Mesenchymal stem cell (in vitro differentiated cells and primary cell): ENCODE measurements around the gene MARCHF3.

Experiments
- DNase-seq: peaks from one replicate; pipeline ENCODE4 v3.0.0-alpha.2; 2013
- H2AFZ ChIP-seq: one replicate; pipeline ENCODE4 v1.6.1; 2013; ENCODE audit warnings: low read depth, mild to moderate bottlenecking, control low read depth, inconsistent platforms, low read length, moderate library complexity
- H2AK5ac ChIP-seq: 2 replicates; pipeline ENCODE4 v1.6.1; 2013; ENCODE audit warnings: low read length, moderate library complexity, mild to moderate bottlenecking, inconsistent platforms; ENCODE audit not compliant: severe bottlenecking
- H2BK120ac ChIP-seq: one replicate; pipeline ENCODE4 v1.6.1; 2013; ENCODE audit warnings: low read depth, mild to moderate bottlenecking, inconsistent platforms, low read length, moderate library complexity
- H2BK12ac ChIP-seq, 2 experiments: one replicate each; pipeline ENCODE4 v1.6.1; 2013; ENCODE audit warnings: inconsistent platforms in 2 of 2, low read length in 2 of 2, mild to moderate bottlenecking in 2 of 2, moderate library complexity in 2 of 2, control low read depth in 1 of 2
- H2BK15ac ChIP-seq: one replicate; pipeline ENCODE4 v1.6.1; 2013; ENCODE audit warnings: mild to moderate bottlenecking, low read depth, inconsistent platforms; ENCODE audit not compliant: poor library complexity, severe bottlenecking
- H2BK5ac ChIP-seq: 2 replicates; pipeline ENCODE4 v1.6.1; 2013; ENCODE audit warnings: low read depth, mild to moderate bottlenecking, low read length, control low read depth, inconsistent platforms; ENCODE audit not compliant: poor library complexity, severe bottlenecking
- H3K14ac ChIP-seq, 2 experiments: one replicate each; pipeline ENCODE4 v1.6.1; 2013; ENCODE audit warnings: inconsistent platforms in 2 of 2, low read length in 2 of 2, control low read depth in 1 of 2, mild to moderate bottlenecking in 1 of 2, moderate library complexity in 1 of 2
- H3K18ac ChIP-seq, 2 experiments: one replicate each; pipeline ENCODE4 v1.6.1; 2013; ENCODE audit warnings: inconsistent platforms in 2 of 2, low read length in 2 of 2, control low read depth in 1 of 2, low read depth in 1 of 2, mild to moderate bottlenecking in 1 of 2
- H3K23ac ChIP-seq, 2 experiments: one replicate each; pipeline ENCODE4 v1.6.1; 2013; ENCODE audit warnings: inconsistent platforms in 2 of 2, low read length in 2 of 2, mild to moderate bottlenecking in 2 of 2, moderate library complexity in 2 of 2, control low read depth in 1 of 2
- H3K27ac ChIP-seq: 2 replicates; pipeline ENCODE4 v1.5.1; 2013; ENCODE audit warnings: mild to moderate bottlenecking, moderate library complexity, low read length, control low read depth, inconsistent platforms; ENCODE audit not compliant: poor library complexity, severe bottlenecking
- H3K27me3 ChIP-seq, 2 experiments: 2 replicates each; pipeline versions ENCODE4 v1.6.1 to v1.7.0; 2013; ENCODE audit warnings: low read length in 2 of 2, mild to moderate bottlenecking in 2 of 2, moderate library complexity in 2 of 2, control low read depth in 1 of 2, inconsistent platforms in 1 of 2; ENCODE audit not compliant: control insufficient read depth in 1 of 2, insufficient read depth in 1 of 2
- H3K36me3 ChIP-seq, 2 experiments: 2 replicates each; pipeline versions ENCODE4 v1.6.1 to v1.7.0; 2013; ENCODE audit warnings: low read length in 2 of 2, control low read depth in 1 of 2, inconsistent platforms in 1 of 2, low read depth in 1 of 2, mild to moderate bottlenecking in 1 of 2; ENCODE audit not compliant: insufficient read depth in 2 of 2, control insufficient read depth in 1 of 2
- H3K4ac ChIP-seq, 2 experiments: one replicate each; pipeline ENCODE4 v1.6.1; 2013; ENCODE audit warnings: inconsistent platforms in 2 of 2, low read length in 2 of 2, mild to moderate bottlenecking in 2 of 2, moderate library complexity in 2 of 2, control low read depth in 1 of 2, low read depth in 1 of 2
- H3K4me1 ChIP-seq: 2 replicates; pipeline ENCODE4 v1.6.1; 2013; ENCODE audit warnings: low read depth, low read length, control low read depth; ENCODE audit not compliant: control insufficient read depth, insufficient read depth
- H3K4me2 ChIP-seq: 2 replicates; pipeline ENCODE4 v1.6.1; 2013; ENCODE audit warnings: low read length, mild to moderate bottlenecking, inconsistent platforms; ENCODE audit not compliant: poor library complexity, severe bottlenecking
- H3K4me3 ChIP-seq, 2 experiments: 2 replicates each; pipeline versions ENCODE4 v1.5.1 to v1.7.0; 2013; ENCODE audit warnings: low read length in 2 of 2, mild to moderate bottlenecking in 2 of 2, control low read depth in 1 of 2, low read depth in 1 of 2; ENCODE audit not compliant: insufficient read depth in 1 of 2
- H3K79me1 ChIP-seq: replicated peaks from 2 replicates; pipeline ENCODE4 v1.6.1; 2013; ENCODE audit warnings: mild to moderate bottlenecking, control low read depth, low read length, inconsistent platforms; ENCODE audit not compliant: poor library complexity, severe bottlenecking
- H3K9ac ChIP-seq: 2 replicates; pipeline ENCODE4 v1.7.0; 2013; ENCODE audit warnings: mild to moderate bottlenecking, low read length, moderate library complexity
- H3K9me3 ChIP-seq: 2 replicates; pipeline ENCODE4 v1.7.0; 2013; ENCODE audit warnings: mild to moderate bottlenecking, low read length; ENCODE audit not compliant: control insufficient read depth
- H4K8ac ChIP-seq: one replicate; pipeline ENCODE4 v1.6.1; 2013; ENCODE audit warnings: inconsistent platforms, mild to moderate bottlenecking, low read length, moderate library complexity
- H4K91ac ChIP-seq: one replicate; pipeline ENCODE4 v1.6.1; 2013; ENCODE audit warnings: mild to moderate bottlenecking, low read length, inconsistent platforms
- WGBS: methylation state at CpG from one replicate; pipeline ENCODE4 v1.1.7; 2013; ENCODE audit warnings: mixed read lengths; 5-methylcytosine and 5-hydroxymethylcytosine counted together

The MARCHF3 gene

DNA sequence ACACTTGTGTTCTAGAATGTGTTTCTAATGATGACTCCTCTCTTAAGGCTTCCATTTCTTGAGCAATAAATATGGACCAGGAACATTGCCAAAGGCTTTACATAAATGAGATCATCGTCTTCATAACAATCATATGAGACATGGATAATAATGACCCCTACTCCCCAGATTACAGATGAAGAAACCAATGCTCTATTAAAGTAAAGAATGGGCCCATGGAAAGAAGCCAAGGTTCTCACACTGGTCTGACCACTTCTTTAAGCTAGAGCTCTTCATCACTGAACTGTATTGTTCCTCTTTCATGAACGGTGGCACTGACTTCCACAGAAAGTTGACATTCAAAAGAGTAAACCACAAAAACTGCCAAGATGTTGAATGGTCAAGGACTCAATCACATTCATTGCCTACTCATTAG, 65.3 kb downstream of the MARCHF3 start:
- Histone ChIP-seq H2AK5ac (no peak overlapping the region), H3K9me3 (no peaks in the 10 kb centered on the region), H3K9ac (no peak overlapping the region), H3K4me1 (peaks cover 2% of the 10 kb centered on the region), H3K79me1 (no peaks in the 10 kb centered on the region), H2BK15ac (no peak overlapping the region), H3K36me3 (no peaks in the 10 kb centered on the region), H4K91ac (no peak overlapping the region), H3K4me2 (no peak overlapping the region), H3K27me3 (peaks cover 0 to 15% of the 10 kb centered on the region in 2 experiments), H3K14ac (no peak overlapping the region), H3K27ac (no peak overlapping the region), H3K4me3 (no peak overlapping the region), H3K18ac (no peak overlapping the region), H2AFZ (no peak overlapping the region), H4K8ac (no peak overlapping the region), H3K4ac (no peak overlapping the region), H2BK120ac (no peak overlapping the region), H2BK12ac (no peak overlapping the region), H2BK5ac (no peak overlapping the region), H3K23ac (no peak overlapping the region)
- peak; percentile 73 for DNase-seq
- 81% methylated on average over 2 of the region's 2 CpGs for WGBS

GRCh38 chr5:126963822-126964375, 66.5 kb downstream of the MARCHF3 start:
- no peak overlapping the region for H3K14ac ChIP-seq
- peaks cover 0 to 12% of the 10 kb centered on the region in 2 experiments for H3K27me3 ChIP-seq
- H3K23ac ChIP-seq, result no peak overlapping the region
- no peak overlapping the region for H3K9ac ChIP-seq
- no peaks in the 10 kb centered on the region for H3K4me1 ChIP-seq
- no peak overlapping the region for H4K8ac ChIP-seq
- H3K36me3 ChIP-seq, result no peaks in the 10 kb centered on the region
- H3K27ac ChIP-seq, result no peak overlapping the region
- DNase-seq, result no peak
- no peak overlapping the region for H2BK5ac ChIP-seq
- 93% methylated on average over 2 of the region's 2 CpGs for WGBS
- no peak overlapping the region for H3K4ac ChIP-seq
- peak overlapping the region in 1 of 2 experiments; percentile 52 for H2BK12ac ChIP-seq
- H4K91ac ChIP-seq, result no peak overlapping the region
- H2AFZ ChIP-seq, result no peak overlapping the region
- H3K9me3 ChIP-seq, result no peaks in the 10 kb centered on the region
- no peak overlapping the region for H3K4me3 ChIP-seq
- no peak overlapping the region for H3K4me2 ChIP-seq
- H2BK120ac ChIP-seq, result no peak overlapping the region
- H2BK15ac ChIP-seq, result no peak overlapping the region
- peak overlapping the region in 1 of 2 experiments; percentile 24 for H3K18ac ChIP-seq
- no peak overlapping the region for H2AK5ac ChIP-seq
- H3K79me1 ChIP-seq, result no peaks in the 10 kb centered on the region

DNA sequence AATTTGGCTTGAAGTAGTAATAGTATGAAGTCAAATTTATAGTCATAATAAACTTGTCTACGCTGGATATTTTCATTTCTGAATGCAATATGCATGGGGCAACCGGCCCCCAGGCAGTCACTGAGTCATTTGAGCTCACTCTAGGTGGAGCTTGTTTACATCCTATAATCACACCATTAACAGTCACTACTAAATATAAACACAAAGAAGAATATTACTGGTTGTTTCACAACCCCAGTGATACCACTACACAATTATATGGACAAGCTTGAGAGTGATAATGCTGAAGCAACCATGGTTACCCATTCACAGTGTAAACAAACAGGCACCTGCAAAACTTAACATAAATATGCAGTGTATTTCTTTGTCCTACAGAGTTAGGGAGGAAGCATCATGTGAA, 68.7 kb downstream of the MARCHF3 start:
- Histone ChIP-seq H3K9ac (no peak overlapping the region), H2BK120ac (no peak overlapping the region), H2AK5ac (no peak overlapping the region), H2BK5ac (no peak overlapping the region), H3K79me1 (no peaks in the 10 kb centered on the region), H3K27ac (no peak overlapping the region), H3K36me3 (no peaks in the 10 kb centered on the region), H4K8ac (no peak overlapping the region), H3K4me1 (no peaks in the 10 kb centered on the region), H3K4ac (no peak overlapping the region), H2BK15ac (no peak overlapping the region), H3K27me3 (no peaks in the 10 kb centered on the region), H3K23ac (no peak overlapping the region), H3K18ac (no peak overlapping the region), H2BK12ac (no peak overlapping the region), H4K91ac (no peak overlapping the region), H3K4me3 (no peak overlapping the region), H3K9me3 (no peaks in the 10 kb centered on the region), H2AFZ (no peak overlapping the region), H3K4me2 (no peak overlapping the region), H3K14ac (no peak overlapping the region)
- WGBS, result 17% methylated on average over 2 of the region's 2 CpGs
- DNase-seq, result peak; percentile 88

DNA sequence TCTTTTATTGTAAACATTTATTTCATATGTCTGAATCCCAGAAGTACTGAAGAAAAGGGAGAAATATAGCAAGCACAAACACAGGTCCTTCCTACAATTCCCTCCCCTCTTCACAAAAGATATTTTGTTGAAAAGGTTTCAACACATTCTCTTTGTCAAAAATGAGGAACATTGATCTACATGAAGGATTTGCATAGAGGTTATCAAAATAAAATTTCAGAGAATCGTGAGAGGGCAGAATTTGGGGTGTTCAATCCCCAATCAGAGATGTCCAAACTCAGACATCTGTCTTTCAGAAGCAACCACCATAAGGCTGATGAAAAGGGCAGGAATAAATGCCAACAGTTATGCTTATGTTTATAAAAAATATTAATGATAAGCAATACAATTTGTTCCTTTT, 69.2 kb downstream of the MARCHF3 start:
- Histone ChIP-seq H2BK120ac (no peak overlapping the region), H3K4me2 (no peak overlapping the region), H3K36me3 (no peaks in the 10 kb centered on the region), H3K9me3 (no peaks in the 10 kb centered on the region), H4K91ac (no peak overlapping the region), H3K18ac (no peak overlapping the region), H2AK5ac (no peak overlapping the region), H4K8ac (no peak overlapping the region), H3K79me1 (no peaks in the 10 kb centered on the region), H3K4me1 (no peaks in the 10 kb centered on the region), H3K14ac (no peak overlapping the region), H2AFZ (no peak overlapping the region), H3K4ac (no peak overlapping the region), H2BK15ac (no peak overlapping the region), H3K4me3 (no peak overlapping the region), H3K23ac (no peak overlapping the region), H2BK12ac (no peak overlapping the region), H3K27ac (no peak overlapping the region), H3K27me3 (no peaks in the 10 kb centered on the region), H3K9ac (no peak overlapping the region), H2BK5ac (no peak overlapping the region)
- DNase-seq, result no peak
- whole genome bisulfite sequencing, result 92% methylated on average over 1 of the region's 1 CpG
